GM10248 (cell line): ENCODE data around the gene WDR72.

ENCODE experiments used
- CTCF ChIA-PET: fragments of 300-600 bp; sonication (Branson Sonifier 250); formaldehyde crosslinking; extraction: SDS; loops from one replicate; lab custom pipeline; 2021; ENCODE audit warnings: antibody characterized with exemption; lab: Yijun Ruan, JAX
- POLR2A ChIA-PET: fragments of 350-650 bp; sonication (Branson Sonifier 250); formaldehyde crosslinking; extraction: SDS; loops from one replicate; lab custom pipeline; 2020; ENCODE audit warnings: antibody characterized with exemption; lab: Yijun Ruan, JAX
- DNase-seq: peaks from one replicate; pipeline ENCODE4 v3.0.0; 2012; ENCODE audit errors: extremely low spot score
- CTCF ChIP-seq: IDR thresholded peaks from 2 replicates; pipeline ENCODE4 v1.5.1; 2012; ENCODE audit warnings: mild to moderate bottlenecking, low read depth; ENCODE audit errors: extremely low read depth, missing control alignments, control extremely low read depth

WDR72 gene

GRCh38 chr15:53681056-53681455 lies 78.4 kb downstream of the WDR72 start:
- TF ChIP-seq CTCF = no peak
- ChIA-PET CTCF (no interaction called here), POLR2A (no interaction called here)
- DNase-seq = no peak

GRCh38 chr15:53675832-53676231 lies 83.6 kb downstream of the WDR72 start:
- no peak for TF ChIP-seq CTCF
- ChIA-PET CTCF (no interaction called here), POLR2A (no interaction called here)
- DNase-seq = no peak

GRCh38 chr15:53671545-53671944 lies 87.9 kb downstream of the WDR72 start:
- TF ChIP-seq CTCF = no peak
- no peak for DNase-seq
- CTCF ChIA-PET = no interaction called here
- POLR2A ChIA-PET = no interaction called here

- DNase-seq = no peak
- POLR2A ChIA-PET = no interaction called here
- TF ChIP-seq CTCF = no peak
- CTCF ChIA-PET = interaction anchor here (1.2 to 3.3 kb wide), 2 partner anchors 14 to 26 kb away, joined by 3 to 8 read pairs; no protein-coding TSS in a partner anchor
These were observed 88.8 kb downstream of the WDR72 start for GRCh38 chr15:53670701-53671100.

- TF ChIP-seq CTCF = no peak
- POLR2A ChIA-PET = no interaction called here
- DNase-seq = no peak
- CTCF ChIA-PET = interaction anchor here (1.2 kb wide), 1 partner anchor 10 kb away, joined by 3 read pairs; no protein-coding TSS in a partner anchor
These were observed 93.5 kb downstream of the WDR72 start for GRCh38 chr15:53665930-53666329.

GRCh38 chr15:53658827-53659555 lies 100.5 kb downstream of the WDR72 start:
- ChIA-PET POLR2A (no interaction called here), CTCF (no interaction called here)
- DNase-seq = no peak
- TF ChIP-seq CTCF = no peak
